ENCODE results near the gene CSTA. TPM values are rescaled to one million over a fixed set of nuclear protein-coding genes. Genes with fewer than 3 reads are reported as not detected.
"Not testable (repeated sequence)": the region's sequence is repeated elsewhere in the genome, so short reads cannot be mapped to it uniquely, and the experiment has no call there.

The CSTA gene
- total and polyA plus RNA-seq, 8 donors = 0.73 to 19.8 (median 1.0) TPM

DNA sequence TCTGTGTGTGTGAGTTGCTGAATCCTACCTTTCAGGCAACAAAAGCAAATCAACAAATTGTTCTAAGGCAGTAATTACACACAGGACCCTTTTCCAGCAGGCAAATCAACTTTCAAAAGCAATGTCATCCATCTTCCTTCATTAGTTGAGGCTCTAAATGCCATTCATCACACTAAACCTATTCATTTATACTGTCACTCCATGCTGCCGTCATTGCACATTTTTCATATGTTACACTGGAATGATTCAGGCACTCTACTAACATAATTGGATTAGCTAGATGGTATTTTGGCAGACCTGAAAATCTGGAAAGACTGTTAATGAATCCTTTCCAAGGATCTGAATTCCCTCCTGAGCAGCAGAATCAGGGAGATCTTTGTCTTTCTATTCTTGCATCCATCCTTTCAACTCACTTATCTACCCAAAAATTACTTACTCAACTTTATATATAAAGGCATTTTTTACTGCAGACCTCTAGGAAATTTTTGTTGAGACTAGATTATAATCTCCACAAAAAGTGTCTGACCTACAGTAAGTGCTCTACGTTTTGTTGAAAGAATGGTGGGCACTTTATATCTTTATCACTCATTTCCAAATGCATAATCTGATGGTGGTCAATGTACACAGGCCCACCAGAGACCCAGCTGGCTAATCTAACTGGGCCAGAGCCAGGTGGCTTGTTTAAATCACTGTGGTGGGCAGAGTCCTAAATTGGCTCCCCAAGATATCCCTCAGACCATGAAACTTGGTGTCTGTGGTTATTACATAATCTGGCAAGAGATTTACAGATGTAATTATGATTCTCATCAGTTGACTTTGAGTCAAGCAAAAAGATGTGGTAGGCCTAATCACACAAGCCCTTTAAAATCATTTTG lies 33.0 kb downstream of the CSTA start:
- Histone ChIP-seq H3K27ac (no peak overlapping the region), H3K4me1 (peaks cover 0 to 7% of the 10 kb centered on the region in 2 donors), H3K9me3 (no peaks in the 10 kb centered on the region), H3K36me3 (peaks cover 0 to 32% of the 10 kb centered on the region in 2 donors), H3K27me3 (no peaks in the 10 kb centered on the region), H3K4me3 (no peak overlapping the region)
- no peak for DNase-seq
- ATAC-seq = no peak
- intact Hi-C loops (cut with DNase I) = no loop called here
- TF ChIP-seq, protein P1, sequence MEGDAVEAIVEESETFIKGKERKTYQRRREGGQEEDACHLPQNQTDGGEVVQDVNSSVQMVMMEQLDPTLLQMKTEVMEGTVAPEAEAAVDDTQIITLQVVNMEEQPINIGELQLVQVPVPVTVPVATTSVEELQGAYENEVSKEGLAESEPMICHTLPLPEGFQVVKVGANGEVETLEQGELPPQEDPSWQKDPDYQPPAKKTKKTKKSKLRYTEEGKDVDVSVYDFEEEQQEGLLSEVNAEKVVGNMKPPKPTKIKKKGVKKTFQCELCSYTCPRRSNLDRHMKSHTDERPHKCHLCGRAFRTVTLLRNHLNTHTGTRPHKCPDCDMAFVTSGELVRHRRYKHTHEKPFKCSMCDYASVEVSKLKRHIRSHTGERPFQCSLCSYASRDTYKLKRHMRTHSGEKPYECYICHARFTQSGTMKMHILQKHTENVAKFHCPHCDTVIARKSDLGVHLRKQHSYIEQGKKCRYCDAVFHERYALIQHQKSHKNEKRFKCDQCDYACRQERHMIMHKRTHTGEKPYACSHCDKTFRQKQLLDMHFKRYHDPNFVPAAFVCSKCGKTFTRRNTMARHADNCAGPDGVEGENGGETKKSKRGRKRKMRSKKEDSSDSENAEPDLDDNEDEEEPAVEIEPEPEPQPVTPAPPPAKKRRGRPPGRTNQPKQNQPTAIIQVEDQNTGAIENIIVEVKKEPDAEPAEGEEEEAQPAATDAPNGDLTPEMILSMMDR (IDR thresholded peaks at IDR 0.05) = no peak

- no peak overlapping the region for H3K4me3 ChIP-seq
- intact Hi-C loops (cut with DNase I) = no loop called here
- TF ChIP-seq, protein P1 (IDR thresholded peaks at IDR 0.05) = no peak
- H3K27me3 ChIP-seq = no peaks in the 10 kb centered on the region
- H3K36me3 ChIP-seq = peaks cover 0 to 35% of the 10 kb centered on the region in 2 donors
- H3K4me1 ChIP-seq = peaks cover 0 to 7% of the 10 kb centered on the region in 2 donors
- no peaks in the 10 kb centered on the region for H3K9me3 ChIP-seq
- DNase-seq = no peak
- no peak overlapping the region for H3K27ac ChIP-seq
- ATAC-seq = no peak
These were observed 33.6 kb downstream of the CSTA start for GRCh38 chr3:122358703-122359032.

- Histone ChIP-seq H3K9me3 (no peaks in the 10 kb centered on the region), H3K4me1 (no peaks in the 10 kb centered on the region), H3K27ac (no peak overlapping the region), H3K27me3 (no peaks in the 10 kb centered on the region), H3K4me3 (no peak overlapping the region), H3K36me3 (peaks cover 0 to 60% of the 10 kb centered on the region in 2 donors)
- intact Hi-C loops (cut with DNase I) = no loop called here
- TF ChIP-seq, protein P1 (IDR thresholded peaks at IDR 0.05) = no peak
- DNase-seq (no peak), ATAC-seq (no peak)
These were observed 37.0 kb downstream of the CSTA start for GRCh38 chr3:122362026-122362425.

- intact Hi-C loops (cut with DNase I) = no loop called here
- DNase-seq = no peak
- Histone ChIP-seq H3K4me3 (no peak overlapping the region), H3K9me3 (no peaks in the 10 kb centered on the region), H3K36me3 (peaks cover 0 to 58% of the 10 kb centered on the region in 2 donors), H3K4me1 (no peaks in the 10 kb centered on the region), H3K27me3 (no peaks in the 10 kb centered on the region), H3K27ac (no peak overlapping the region)
- ATAC-seq = no peak
- TF ChIP-seq, protein P1 (IDR thresholded peaks at IDR 0.05) = no peak
These were observed 39.4 kb downstream of the CSTA start for GRCh38 chr3:122364490-122364889.

- intact Hi-C loops (cut with DNase I) = no loop called here
- Histone ChIP-seq H3K36me3 (peaks cover 0 to 62% of the 10 kb centered on the region in 2 donors), H3K27me3 (no peaks in the 10 kb centered on the region), H3K4me3 (no peak overlapping the region), H3K27ac (peak overlapping the region in 1 of 2 donors; percentile 3), H3K9me3 (no peaks in the 10 kb centered on the region), H3K4me1 (no peaks in the 10 kb centered on the region)
- no peak for ATAC-seq
- DNase-seq = no peak
- TF ChIP-seq, protein P1 (IDR thresholded peaks at IDR 0.05) = no peak
These were observed 40.0 kb downstream of the CSTA start for GRCh38 chr3:122365073-122365472.

GRCh38 chr3:122365582-122366378 lies 40.7 kb downstream of the CSTA start:
- DNase-seq; H3K9me3 ChIP-seq; H3K4me1 ChIP-seq; H3K4me3 ChIP-seq; H3K27me3 ChIP-seq; intact Hi-C loops (cut with DNase I): not testable (repeated sequence)
- Histone ChIP-seq H3K27ac (peak overlapping the region in 1 of 2 donors; percentile 3), H3K36me3 (peaks cover 0 to 59% of the 10 kb centered on the region in 2 donors)
- ATAC-seq = peak; percentile 94
